KMS-11 (cell line): ENCODE results near the gene ATP9B.

Source experiments
- H2AFZ ChIP-seq: fragments of 200-600 bp; sonication (generic); 2 replicates; pipeline ENCODE4 v1.6.1; 2016; ENCODE audit warnings: antibody characterized with exemption, mixed run types, low read depth
- H3K27ac ChIP-seq: fragments of 200-600 bp; sonication (generic); 2 replicates; pipeline ENCODE4 v1.6.1; 2016; ENCODE audit warnings: mild to moderate bottlenecking, mixed run types
- H3K27me3 ChIP-seq: fragments of 200-600 bp; sonication (generic); 2 replicates; pipeline ENCODE4 v1.6.1; 2017; ENCODE audit warnings: mild to moderate bottlenecking, low read depth, mixed run types, moderate library complexity; ENCODE audit not compliant: insufficient read depth
- H3K36me3 ChIP-seq: fragments of 200-600 bp; sonication (generic); 2 replicates; pipeline ENCODE4 v1.6.1; 2017; ENCODE audit warnings: mild to moderate bottlenecking, mixed run types; ENCODE audit not compliant: insufficient read depth
- H3K4me1 ChIP-seq: fragments of 200-600 bp; sonication (generic); 2 replicates; pipeline ENCODE4 v1.6.1; 2016; ENCODE audit warnings: mild to moderate bottlenecking, low read depth, mixed run types; ENCODE audit not compliant: poor library complexity, severe bottlenecking
- H3K4me2 ChIP-seq: fragments of 200-600 bp; sonication (generic); 2 replicates; pipeline ENCODE4 v1.7.0; 2016; ENCODE audit warnings: mild to moderate bottlenecking, mixed run types
- H3K4me3 ChIP-seq: fragments of 200-600 bp; sonication (generic); IDR thresholded peaks from 2 replicates; pipeline ENCODE4 v1.6.1; 2017; ENCODE audit warnings: low read depth, low read length, mixed read lengths; ENCODE audit not compliant: insufficient read depth
- H3K79me2 ChIP-seq: fragments of 200-600 bp; sonication (generic); 2 replicates; pipeline ENCODE4 v1.6.1; 2016; ENCODE audit warnings: low read depth, mixed run types; ENCODE audit not compliant: insufficient read depth
- H3K9ac ChIP-seq: fragments of 200-600 bp; sonication (generic); 2 replicates; pipeline ENCODE4 v1.6.1; 2016; ENCODE audit warnings: mild to moderate bottlenecking, mixed run types
- H4K20me1 ChIP-seq: fragments of 200-600 bp; sonication (generic); 2 replicates; pipeline ENCODE4 v1.6.1; 2016; ENCODE audit warnings: mild to moderate bottlenecking, mixed run types; ENCODE audit not compliant: insufficient read depth
- TF ChIP-seq, protein P1 (sequence below): fragments of 200-600 bp; sonication (generic); conservative IDR thresholded peaks from 2 replicates; pipeline ENCODE4 v1.6.1; 2017; ENCODE audit warnings: low read depth, mild to moderate bottlenecking, antibody characterized with exemption, low read length, moderate library complexity, mixed read lengths

The ATP9B gene

GRCh38 chr18:79423211-79424007, 354.2 kb downstream of the ATP9B start:
- no peaks in the 10 kb centered on the region for H3K27me3 ChIP-seq
- H3K36me3 ChIP-seq, result no peaks in the 10 kb centered on the region
- H2AFZ ChIP-seq, result no peak overlapping the region
- no peak overlapping the region for H3K4me3 ChIP-seq
- H3K79me2 ChIP-seq, result no peaks in the 10 kb centered on the region
- no peak overlapping the region for H3K27ac ChIP-seq
- no peaks in the 10 kb centered on the region for H3K4me1 ChIP-seq
- no peaks in the 10 kb centered on the region for H4K20me1 ChIP-seq
- no peak overlapping the region for H3K9ac ChIP-seq
- no peak overlapping the region for H3K4me2 ChIP-seq
- TF ChIP-seq, protein P1, sequence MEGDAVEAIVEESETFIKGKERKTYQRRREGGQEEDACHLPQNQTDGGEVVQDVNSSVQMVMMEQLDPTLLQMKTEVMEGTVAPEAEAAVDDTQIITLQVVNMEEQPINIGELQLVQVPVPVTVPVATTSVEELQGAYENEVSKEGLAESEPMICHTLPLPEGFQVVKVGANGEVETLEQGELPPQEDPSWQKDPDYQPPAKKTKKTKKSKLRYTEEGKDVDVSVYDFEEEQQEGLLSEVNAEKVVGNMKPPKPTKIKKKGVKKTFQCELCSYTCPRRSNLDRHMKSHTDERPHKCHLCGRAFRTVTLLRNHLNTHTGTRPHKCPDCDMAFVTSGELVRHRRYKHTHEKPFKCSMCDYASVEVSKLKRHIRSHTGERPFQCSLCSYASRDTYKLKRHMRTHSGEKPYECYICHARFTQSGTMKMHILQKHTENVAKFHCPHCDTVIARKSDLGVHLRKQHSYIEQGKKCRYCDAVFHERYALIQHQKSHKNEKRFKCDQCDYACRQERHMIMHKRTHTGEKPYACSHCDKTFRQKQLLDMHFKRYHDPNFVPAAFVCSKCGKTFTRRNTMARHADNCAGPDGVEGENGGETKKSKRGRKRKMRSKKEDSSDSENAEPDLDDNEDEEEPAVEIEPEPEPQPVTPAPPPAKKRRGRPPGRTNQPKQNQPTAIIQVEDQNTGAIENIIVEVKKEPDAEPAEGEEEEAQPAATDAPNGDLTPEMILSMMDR, result no peak

DNA sequence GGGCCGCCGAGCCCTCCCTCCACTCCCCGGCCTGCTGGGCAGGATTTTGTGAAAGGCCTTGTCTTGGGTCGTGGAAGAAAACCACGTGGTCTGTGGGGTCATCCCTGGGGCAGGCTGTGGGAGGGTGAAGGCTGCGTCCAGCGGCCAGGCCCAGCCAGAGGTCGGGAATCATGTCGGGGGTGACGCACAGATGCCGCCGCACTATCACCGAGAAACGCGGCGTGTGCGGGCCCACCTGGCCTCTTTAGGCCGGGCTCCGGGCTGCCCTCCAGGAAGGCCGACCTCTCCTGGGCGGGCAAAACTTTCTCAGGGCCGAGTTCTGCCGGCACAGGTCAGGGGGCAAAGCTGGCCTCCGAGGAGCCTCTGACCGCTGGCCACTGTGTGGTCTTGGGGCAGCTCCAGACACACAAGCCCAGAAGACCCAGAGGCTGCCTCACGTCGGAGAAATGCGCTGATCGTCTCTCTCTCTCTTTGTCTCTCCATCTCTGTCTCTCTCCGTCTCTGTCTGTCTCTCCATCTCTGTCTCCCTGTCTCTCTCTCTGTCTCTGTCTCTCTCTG, 354.9 kb downstream of the ATP9B start:
- H3K36me3 ChIP-seq, result no peaks in the 10 kb centered on the region
- H2AFZ ChIP-seq, result no peak overlapping the region
- H3K79me2 ChIP-seq, result no peaks in the 10 kb centered on the region
- H3K27ac ChIP-seq, result no peak overlapping the region
- TF ChIP-seq, protein P1, result no peak
- H3K9ac ChIP-seq, result no peak overlapping the region
- H3K4me1 ChIP-seq, result no peaks in the 10 kb centered on the region
- no peaks in the 10 kb centered on the region for H4K20me1 ChIP-seq
- H3K4me2 ChIP-seq, result no peak overlapping the region
- H3K27me3 ChIP-seq, result no peaks in the 10 kb centered on the region
- H3K4me3 ChIP-seq, result no peak overlapping the region

GRCh38 chr18:79424880-79425568, 355.8 kb downstream of the ATP9B start:
- H3K36me3 ChIP-seq, result no peaks in the 10 kb centered on the region
- no peaks in the 10 kb centered on the region for H3K79me2 ChIP-seq
- H3K27me3 ChIP-seq, result no peaks in the 10 kb centered on the region
- H3K4me1 ChIP-seq, result no peaks in the 10 kb centered on the region
- H3K4me2 ChIP-seq, result no peak overlapping the region
- no peak overlapping the region for H3K27ac ChIP-seq
- no peaks in the 10 kb centered on the region for H4K20me1 ChIP-seq
- H3K9ac ChIP-seq, result no peak overlapping the region
- H2AFZ ChIP-seq, result no peak overlapping the region
- TF ChIP-seq, protein P1, result no peak
- no peak overlapping the region for H3K4me3 ChIP-seq

GRCh38 chr18:79425569-79425886, 356.3 kb downstream of the ATP9B start:
- Histone ChIP-seq H3K27me3 (no peaks in the 10 kb centered on the region), H3K4me3 (no peak overlapping the region), H3K36me3 (no peaks in the 10 kb centered on the region), H3K4me1 (no peaks in the 10 kb centered on the region), H3K9ac (no peak overlapping the region), H3K27ac (no peak overlapping the region), H4K20me1 (no peaks in the 10 kb centered on the region), H3K79me2 (no peaks in the 10 kb centered on the region), H2AFZ (no peak overlapping the region), H3K4me2 (no peak overlapping the region)
- TF ChIP-seq, protein P1, result no peak
